Measurements from ENCODE around the gene DUSP5.

GRCh38 chr10:110460111-110460809, 37.4 kb upstream of the DUSP5 start:
- TF ChIP-seq CTCF (IDR thresholded peaks at IDR 0.05; ENCODE audit: control extremely low read depth in 1 of 3, insufficient read depth in 1 of 3, low read depth in 1 of 3, low read length in 3 of 3) (no peak), POLR2A (IDR thresholded peaks at IDR 0.05; ENCODE audit: control extremely low read depth in 1 of 2, low read depth in 2 of 2, low read length in 2 of 2) (no peak), YY1 (IDR thresholded peaks at IDR 0.05; ENCODE audit: low read depth, low read length) (no peak), RAD21 (IDR thresholded peaks at IDR 0.05 in 1 of 2, conservative IDR thresholded peaks at IDR 0.05 in 1 of 2; ENCODE audit: low read depth in 2 of 2, low read length in 2 of 2) (no peak), JUND (IDR thresholded peaks at IDR 0.05; ENCODE audit: low read length) (no peak), EGR1 (IDR thresholded peaks at IDR 0.05; ENCODE audit: borderline replicate concordance, low read depth, low read length) (no peak), ZNF274 (IDR thresholded peaks at IDR 0.05; ENCODE audit: borderline replicate concordance, extremely low read depth, low read length) (no peak), EZH2 (IDR thresholded peaks at IDR 0.05; ENCODE audit: low read depth, low read length, severe bottlenecking) (no peak)
